Fibroblast of skin of right quadriceps (primary cell): Measurements from ENCODE around the gene MIOX.

Experiments
- DNase-seq: peaks from one replicate; pipeline ENCODE4 v3.0.0-alpha.2; 2013

MIOX gene

DNA sequence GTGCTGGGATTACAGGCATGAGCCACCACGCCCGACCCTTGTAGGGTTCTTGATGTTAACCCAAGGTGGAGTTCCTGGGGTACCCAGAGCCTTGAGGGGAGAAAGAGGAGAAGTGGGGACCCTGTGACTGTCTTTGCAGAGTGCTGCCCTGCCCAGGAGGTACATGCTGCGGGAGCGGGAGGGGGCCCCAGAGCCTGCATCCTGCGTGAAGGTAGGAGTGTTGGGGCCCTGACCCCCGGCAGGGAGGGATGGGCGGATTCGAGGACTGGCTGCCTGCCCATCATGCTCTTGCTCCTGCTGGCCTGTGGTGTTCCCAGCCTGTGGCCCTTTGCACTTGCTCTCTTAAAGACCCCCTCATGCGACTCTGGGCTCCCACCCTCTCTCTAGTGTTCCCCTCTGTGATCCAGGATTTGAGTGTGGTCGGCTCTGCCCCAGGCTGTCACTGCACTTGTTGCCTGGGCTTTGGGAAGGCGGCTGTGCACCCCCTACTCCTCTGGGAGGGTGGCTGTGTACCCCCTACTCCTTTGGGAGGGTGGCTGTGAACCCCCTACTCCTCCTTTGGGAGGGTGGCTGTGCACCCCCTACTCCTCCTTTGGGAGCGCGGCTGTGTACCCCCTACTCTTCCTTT lies 34.3 kb downstream of the MIOX start:
- no peak for DNase-seq

DNA sequence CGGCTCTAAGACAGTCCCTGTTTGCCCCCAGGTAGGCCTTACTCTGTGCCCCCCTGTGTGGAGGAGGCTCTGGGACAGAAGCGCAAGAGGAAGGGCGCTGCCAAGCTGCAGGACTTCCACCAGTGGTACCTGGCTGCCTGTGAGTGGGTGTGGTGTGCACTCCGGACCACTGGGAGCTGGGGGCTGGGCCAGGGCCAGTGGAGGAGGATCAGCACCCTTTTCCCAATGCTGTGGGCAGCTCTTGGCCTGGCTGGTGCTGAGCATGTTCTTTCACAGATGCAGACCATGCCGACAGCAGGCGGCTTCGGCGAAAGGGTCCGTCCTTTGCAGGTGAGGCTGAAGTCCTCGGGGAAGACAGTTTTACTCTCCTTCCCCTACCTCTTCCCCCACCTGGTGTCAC lies 35.1 kb downstream of the MIOX start:
- no peak for DNase-seq

DNA sequence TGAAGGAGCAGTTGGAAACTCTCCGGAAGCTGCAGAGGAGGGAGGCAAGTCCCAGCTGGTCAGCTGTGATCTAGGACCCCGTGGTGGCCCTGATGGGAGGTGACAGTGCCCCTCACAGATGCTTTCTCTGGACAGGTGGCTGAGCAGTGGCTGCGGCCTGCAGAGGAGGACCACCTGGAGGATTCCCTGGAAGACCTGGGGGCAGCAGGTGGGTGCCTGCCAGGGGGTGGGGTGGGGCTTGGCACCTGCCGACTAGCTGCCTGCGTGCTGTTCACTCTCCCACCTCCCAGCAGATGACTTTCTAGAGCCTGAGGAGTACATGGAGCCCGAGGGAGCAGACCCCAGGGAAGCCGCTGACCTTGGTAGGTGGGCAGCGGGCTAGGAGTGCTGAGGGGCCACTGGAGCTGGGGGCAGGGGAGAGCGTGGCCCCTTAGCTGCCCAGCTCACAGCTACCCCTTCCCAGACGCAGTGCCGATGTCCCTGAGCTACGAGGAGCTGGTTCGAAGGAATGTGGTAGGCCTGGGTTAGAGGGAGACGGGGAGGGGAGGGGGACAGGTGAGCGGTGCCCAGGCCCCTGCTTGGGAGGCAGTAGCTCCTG lies 35.6 kb downstream of the MIOX start:
- DNase-seq, result no peak

DNA sequence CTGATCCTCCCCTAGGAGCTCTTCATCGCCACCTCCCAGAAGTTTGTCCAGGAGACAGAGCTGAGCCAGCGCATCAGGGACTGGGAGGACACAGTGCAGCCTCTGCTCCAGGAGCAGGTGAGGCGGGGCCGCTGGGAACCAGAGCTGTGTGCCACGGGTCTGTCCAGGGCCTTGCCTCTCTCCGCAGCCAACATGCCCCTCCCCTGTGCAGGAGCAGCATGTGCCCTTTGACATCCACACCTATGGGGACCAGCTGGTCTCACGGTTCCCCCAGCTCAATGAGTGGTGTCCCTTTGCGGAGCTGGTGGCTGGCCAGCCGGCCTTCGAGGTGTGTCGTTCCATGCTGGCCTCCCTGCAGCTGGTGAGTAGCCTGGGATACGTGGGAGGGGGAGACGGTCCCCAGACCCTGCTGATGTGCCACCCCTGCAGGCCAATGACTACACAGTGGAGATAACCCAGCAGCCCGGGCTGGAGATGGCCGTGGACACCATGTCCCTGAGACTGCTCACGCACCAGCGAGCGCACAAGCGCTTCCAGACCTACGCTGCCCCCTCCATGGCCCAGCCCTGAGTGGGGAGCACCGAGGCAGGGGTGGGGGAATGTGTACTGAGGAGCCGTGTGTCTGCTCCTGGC lies 36.3 kb downstream of the MIOX start:
- DNase-seq, result no peak

DNA sequence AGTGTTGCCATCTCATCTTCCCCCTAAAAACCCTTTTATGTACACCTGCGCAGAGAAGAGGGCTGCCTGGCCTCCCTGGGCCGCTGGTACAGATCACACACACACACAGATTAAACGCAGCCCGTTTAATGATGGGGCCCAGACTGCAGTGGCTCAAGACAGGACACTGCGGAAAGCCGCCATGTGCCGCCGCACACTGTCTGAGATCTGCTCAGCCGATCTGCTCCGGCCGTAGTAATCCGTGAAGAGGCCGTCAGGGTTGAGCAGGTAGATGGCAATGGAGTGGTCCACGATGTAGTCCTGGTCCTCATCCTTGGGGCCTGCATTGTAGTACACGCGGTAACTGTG lies 36.8 kb downstream of the MIOX start:
- DNase-seq, result no peak

DNA sequence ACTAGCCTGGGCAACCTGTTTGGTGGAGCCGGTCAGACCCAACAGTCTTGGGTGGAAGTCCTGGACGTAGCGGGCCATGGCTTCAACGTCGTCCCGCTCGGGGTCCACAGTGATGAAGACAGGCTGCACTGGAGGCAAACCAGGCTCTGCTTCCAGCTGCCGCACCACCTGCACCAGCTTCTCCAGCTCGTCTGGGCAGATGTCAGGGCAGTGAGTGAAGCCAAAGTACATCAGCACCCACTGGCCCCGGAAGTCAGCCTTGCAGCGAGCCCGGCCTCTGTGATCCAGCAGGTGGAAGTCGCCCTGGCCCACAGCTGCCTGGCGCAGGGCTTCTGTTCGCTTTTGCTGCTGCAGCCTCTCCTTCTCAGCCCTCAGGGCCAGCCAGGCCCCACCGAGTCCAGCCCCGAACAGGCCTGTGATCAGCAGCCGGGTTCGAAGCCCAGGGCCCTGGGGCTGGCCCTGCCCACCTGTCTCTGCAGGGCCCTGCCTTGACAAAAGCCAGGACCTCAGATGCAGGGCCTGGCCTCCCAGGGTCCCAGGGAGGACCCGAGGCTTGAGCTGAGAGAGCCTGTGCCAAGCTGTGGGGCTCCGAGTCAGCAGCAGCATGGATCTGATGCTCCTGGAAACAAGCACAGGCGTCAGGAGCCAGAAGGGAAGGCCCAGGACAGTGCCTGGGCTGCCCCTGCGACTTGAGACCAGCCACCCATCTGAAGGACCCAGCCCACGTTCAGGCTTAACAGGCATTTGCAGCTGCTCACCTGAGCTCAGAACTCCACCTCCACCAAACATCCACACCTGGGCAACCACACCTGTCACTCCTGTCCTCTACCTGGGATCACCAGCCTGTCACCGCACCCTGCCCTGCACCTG lies 37.4 kb downstream of the MIOX start:
- DNase-seq, result no peak

DNA sequence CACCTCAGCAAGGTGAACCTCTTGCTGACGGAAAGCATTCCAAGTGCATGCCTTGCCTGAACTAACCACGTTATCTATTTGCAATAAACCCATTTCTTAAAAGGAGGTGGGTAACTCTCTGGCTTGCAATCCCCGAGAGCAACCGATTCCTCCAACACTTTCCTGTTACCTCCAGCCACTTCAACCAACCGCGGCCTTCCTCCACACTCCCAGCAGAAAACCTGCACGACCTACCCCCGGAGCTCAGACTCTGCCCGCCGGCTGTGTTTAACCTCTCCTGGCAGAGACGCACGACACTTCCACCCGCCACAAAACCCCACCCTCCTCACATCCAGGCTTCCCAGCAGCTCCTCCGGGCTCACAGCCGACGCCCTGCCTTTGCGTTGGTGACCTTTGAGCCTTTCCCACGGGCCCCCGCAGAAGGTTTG lies 38.0 kb downstream of the MIOX start:
- no peak for DNase-seq

DNA sequence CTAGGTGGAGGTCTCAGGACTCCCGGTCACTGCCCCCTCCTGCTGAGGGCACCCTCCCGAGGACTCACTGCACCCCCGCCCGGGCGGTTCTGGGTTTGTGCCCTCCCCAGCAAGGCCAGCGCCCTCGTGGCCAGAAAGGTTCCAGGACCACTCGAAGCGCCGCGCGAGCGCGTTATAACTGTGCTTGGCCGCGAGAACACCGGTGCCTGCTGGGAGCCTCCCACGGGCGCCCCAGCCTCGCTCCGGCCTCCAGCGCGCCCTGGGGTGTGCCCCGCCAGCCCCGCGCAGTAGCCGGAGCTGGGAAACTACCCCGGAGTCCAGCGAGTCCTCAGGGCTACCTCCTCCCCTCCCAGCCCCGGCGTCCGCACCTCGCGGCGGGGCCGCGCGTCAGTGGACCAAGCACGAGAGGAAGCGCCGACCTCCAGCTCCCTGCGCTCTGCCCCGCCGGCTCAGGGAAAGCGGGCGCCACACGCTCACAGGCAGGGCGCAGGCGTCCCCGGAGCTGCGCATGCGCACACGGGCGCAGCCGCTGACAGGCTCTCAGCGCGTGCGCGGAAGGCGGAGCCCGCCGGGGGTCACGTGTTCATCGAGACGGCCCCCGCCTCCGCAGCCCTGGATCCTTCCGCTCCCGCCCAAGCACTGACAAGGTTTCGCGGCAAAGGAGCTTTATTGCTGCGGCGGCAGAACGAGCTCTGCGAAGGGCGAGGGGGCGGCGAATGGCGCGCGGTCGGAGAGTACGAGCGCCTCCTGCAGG lies 38.6 kb downstream of the MIOX start, which contains the start of gene SCO2:
Gene SCO2, minus strand, starts transcription at position 495 of the 754 bp plus-strand sequence. CDS start 1,187 bp downstream, outside the sequence.
- DNase-seq, result peak; percentile 98

DNA sequence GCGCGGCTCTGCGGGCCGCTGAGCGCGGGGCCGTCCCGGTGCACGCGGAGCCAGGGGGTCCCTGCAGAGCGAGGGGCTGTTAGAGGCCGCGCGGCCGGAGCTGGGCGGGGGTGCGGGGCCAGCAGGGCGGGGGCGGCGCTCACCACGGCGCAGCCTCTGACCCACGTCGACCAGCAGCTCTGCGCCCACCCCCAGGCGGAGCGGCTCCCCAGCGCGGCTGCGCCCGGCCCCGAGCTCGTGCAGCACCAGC lies 39.1 kb downstream of the MIOX start:
- DNase-seq, result no peak

DNA sequence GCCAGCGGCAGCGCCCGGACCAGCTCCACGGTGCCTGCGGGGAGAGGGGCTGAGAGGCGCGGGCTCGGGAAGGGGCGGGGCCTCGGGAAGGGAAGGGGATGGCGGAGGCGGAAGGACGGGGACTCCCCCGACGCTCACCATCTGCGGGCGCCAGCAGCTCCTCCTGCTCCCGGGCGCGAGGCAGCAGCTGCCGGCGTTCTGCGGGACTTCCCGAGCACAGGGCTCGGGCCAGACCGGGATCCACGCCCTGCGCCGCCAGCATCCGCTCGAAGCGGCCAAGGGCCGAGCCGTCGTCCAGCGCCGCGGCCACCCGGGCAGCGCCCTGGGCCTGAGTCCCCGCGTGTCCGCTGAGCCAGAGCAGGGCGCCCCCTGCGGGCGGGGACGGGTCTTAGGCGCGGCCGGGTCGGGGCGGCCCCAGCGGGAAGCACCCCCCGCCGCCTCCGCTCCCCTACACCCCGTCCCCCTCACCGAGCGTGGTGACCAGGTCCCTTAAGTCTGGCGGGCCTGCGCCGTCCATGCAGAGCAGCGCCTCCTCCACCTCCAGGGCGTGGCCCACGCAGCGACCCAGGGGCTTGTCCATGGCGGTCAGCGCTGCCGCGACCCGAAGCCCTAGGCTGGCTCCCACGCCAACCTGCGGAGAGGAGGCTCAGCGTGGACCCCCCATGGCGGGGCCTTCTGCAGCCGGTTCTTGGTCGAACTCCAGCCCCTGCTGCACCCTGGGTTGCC lies 39.6 kb downstream of the MIOX start:
- DNase-seq, result peak; percentile 77

DNA sequence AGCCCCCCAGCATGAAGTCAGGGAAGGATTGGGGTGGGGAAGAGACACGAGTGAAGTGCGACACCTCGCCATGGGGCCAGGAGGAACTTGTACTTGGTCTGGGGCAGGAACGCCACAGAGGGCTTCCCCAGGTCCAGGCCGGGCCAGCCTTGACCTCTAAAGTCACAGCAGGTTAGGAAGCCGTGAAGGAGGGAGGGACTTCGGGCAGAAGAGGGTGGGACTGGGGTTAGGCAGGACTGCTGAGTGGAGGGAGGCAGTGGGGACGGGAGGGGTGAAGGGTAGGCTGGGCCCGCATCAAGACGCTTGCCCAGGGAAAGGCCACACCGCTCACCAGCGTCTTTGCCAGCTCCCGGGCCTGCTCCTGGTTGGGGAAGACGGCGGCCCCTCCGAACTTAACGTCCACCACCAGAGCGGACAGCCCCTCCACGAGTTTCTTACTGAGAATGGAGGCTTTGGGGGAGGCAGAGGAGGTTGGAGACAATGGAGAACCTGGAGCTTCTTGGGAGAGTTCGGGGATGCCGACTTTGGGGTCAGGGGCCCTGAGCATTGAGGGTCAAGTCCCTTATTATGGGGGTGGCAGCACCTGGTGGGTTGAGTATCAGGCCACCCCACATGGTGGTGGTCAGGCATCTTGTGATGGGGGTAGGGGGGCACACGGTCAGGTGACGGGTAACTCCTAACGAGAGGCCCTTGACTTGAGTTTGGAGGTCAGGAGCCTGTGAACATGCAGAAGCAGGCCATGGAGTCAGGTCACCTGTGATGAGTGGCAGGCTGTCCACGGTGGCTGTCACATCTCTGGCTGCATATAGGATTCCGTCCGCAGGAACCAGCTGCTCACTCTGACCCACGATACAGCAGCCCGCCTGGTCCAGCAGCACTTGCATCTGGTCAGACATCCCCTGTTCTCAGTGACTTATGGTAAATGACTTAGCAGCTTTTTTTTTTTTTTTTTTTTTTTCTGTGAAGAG lies 40.5 kb downstream of the MIOX start:
- DNase-seq, result no peak

DNA sequence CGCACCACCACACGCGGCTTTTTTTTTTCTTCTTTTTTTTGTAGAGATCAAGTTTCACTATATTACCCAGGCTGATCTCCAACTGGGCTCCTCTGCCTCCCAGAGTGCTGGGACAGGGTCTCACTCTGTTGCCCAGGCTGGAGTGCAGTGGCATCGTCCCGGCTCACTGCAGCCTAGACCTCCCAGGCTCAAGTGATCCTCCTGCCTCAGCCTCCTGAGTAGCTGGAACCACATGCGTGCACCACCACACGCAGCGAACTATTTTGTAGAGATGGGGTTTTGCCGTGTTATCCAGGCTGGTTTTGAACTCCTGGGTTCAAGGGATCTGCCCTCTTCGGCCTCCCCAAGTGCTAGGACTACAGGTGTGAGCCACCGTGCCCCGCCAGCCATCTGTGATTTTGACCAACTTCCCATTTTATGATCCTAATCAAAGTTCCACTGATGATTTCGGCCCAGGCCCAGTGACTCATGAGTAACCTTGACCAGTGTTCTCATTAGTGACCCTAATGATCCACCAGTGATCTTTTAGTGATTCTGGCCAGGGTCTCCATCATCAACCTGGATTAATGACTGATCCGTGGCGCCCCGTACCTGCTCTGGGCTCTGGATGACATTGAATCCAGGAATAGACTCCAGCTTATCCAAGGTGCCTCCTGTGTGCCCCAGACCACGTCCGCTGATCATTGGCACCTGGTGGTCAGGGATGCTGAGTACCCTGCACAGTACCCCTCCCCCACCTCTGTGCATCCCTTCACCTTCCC lies 41.4 kb downstream of the MIOX start:
- DNase-seq, result no peak

DNA sequence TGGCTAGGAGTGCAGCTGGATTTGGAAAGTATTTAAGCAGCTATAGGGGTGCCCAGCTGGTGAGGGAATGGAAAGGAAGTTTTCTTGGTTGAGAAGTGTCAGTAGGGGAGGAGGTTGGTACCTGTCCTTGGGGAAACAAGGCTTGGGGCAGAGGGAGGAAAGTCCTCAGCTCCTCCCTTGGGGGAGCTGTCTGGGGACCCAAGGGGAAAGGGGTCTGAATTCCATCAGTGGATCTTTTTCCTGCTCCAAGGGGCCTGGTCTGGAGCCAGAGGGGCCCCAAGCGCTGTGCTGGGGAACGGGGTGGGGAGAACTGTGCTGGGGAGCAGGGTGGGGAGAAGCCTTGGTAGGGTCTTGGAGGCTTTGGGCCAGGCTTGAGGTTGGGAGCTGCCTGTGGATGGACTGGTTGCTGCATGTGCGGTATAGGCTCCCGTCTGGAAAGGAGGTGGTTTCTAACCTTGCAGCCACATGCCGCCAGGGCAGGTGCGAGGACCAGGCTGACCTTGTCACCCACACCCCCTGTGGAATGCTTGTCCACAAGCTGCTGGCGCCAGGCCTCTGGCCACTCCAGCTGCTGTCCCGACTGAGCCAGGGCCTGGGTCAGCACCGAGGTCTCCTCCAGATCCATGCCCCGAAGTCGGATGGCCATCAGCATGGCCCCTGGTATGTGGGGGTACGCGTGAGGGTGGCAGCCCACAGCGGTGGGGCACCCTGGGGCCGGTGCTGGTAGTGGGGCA lies 42.2 kb downstream of the MIOX start:
- DNase-seq, result no peak

DNA sequence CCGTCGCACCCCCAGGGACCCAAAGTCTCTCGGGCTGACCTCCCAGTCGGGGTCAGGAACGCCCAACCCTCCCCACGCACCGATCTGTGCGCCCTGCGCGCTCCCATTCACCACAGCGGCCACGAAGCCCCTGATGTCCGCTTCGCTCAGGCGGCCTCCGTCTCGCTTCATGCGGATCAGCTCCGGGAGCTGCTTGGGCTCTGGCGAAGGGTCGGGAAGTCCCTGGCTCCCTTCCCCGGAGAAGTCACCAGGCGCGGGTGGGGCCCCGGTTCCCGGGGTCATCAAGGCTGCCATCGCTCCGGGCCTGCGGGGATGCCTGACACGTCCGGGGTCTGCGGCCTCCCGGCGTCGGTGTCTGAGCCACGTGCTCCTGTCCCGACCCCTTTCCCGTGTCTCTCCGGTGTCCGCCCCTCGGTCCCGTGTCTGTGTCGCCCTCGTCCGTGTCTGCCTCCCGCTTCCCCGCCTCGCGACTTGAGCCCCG lies 42.8 kb downstream of the MIOX start:
- no peak for DNase-seq

DNA sequence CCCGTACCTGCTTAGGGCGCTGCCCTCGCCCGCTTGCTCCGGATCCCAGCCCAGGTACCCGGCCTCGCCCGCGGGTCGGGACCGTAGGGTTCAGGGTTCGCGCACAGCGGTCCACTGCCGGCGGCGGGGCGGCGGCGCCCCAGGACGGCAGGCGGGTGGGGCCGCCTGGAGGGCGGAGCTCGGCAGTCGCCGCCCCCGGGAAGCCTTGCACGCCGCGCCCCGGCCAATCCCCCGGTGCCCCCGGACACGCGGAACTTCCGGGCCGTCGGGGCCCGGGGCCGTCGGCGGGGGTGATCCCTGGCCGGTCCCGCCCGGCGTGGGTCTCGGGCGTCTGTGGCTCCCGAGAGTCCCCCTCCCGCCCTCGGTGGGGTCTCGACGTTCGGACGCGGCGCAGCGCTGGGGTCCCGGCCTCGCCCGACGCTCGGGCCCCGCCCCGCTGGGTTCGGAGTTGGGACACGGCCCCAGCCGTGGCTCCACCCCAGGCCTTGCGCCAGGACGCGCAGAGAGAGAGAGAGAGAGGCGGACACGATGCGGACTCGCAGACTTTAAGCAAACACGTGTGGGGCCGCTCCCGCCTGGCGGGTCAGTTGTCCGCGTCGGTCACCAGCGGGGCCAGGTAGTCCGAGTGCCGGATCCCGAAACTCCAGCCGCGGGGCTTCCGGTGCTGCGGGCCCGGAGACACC lies 43.4 kb downstream of the MIOX start, which contains the start of gene TYMP:
Gene TYMP, minus strand, starts transcription at position 116 of the 683 bp plus-strand sequence. CDS start 303 bp downstream, outside the sequence.
- peak; percentile 51 for DNase-seq

DNA sequence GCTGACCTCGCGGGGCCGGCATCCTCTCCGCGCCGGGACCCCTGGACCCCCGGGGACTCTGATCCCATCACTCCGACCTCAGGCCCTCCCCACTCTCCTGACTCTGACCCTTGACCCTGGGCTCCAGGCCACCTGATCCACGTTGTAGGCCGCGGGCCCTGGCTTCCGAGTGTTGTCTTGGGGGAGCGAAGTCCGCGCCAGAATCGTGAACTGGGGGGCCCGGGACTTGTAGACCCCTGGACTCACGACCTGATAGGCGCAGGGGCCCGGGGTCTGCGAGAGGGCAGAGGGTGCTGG lies 43.9 kb downstream of the MIOX start:
- DNase-seq, result no peak

DNA sequence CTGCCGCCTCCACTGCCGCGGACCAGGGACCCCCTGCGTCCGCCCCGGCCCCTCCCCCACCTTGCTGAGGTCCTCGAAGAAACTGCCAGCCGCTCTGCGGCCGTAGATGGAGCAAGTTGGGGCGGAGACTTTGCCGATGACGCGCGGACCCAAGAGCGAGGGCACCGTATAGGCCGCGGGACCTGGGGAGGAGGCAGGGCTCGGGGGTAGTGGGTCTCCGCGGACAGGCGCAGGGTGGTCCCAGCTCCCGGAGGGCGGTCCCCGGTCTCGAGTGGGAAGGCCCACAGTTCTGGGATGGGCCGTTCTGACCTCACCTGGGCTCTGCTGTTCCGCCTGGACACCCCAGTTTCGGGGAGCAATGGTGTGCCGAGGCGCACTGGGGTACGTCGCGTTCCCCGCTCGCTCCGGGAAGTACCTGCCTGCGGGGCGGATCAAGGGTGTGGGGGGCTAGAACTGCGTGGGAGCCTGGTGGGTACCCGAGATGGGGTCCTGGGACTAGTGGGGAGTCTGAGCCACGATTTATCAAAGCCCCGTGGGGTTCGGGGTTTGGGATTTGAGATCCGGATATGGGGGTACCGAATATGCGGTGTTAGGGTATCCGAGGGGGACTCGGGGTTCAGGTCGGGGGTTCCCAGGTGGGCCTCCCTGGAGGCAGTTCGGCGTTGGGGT lies 44.4 kb downstream of the MIOX start:
- peak; percentile 69 for DNase-seq

DNA sequence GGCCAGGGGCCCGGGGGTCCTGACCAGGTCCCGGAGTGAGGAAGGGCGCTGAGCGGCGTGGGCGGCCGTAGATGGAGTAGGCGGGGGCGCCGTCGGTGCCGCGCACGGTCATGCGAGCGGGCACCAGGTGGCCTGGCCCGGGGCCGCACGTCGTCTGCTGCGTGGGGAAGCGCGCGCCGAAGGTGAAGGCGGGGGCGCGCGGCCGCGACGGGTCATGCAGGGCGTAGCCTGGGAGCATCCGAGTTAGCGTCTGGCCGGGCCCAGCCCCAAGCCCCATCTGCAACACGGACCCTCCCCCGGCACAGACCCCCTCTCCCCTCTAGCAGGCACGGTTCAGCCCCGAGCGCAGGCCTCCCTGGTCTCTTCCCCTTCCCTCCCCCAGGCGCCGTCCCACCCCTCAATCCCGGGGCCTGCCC lies 44.9 kb downstream of the MIOX start:
- no peak for DNase-seq
